ENCODE results near the gene NDUFS1. TPM values are rescaled to one million over a fixed set of nuclear protein-coding genes. Genes with fewer than 3 reads are reported as not detected.
"Not testable (repeated sequence)": the region's sequence is repeated elsewhere in the genome, so short reads cannot be mapped to it uniquely, and the experiment has no call there.

Gene NDUFS1
- total RNA-seq: 10 to 100 TPM; 62.6 to 93.6 (median 66.5) TPM
- 10 to 100 TPM in 2 of 3 donors, 1 to 10 TPM in 1; 9.0 to 15.0 (median 13.4) TPM for polyA plus RNA-seq
- long read RNA-seq, donor 1, full-length matches to known transcripts: 2 of 18 reads
- long read RNA-seq, donor 1, partial matches to known transcripts: 16 of 18 reads
- long read RNA-seq, donor 1, other reads (novel, unspliced or antisense): 0 of 18 reads
- long read RNA-seq, donor 2, full-length matches to known transcripts: 5 of 1,217 reads
- long read RNA-seq, donor 2, partial matches to known transcripts: 1,147 of 1,217 reads
- long read RNA-seq, donor 2, other reads (novel, unspliced or antisense): 65 of 1,217 reads

GRCh38 chr2:206159346-206160124 is at the start of gene NDUFS1, which contains the start of gene EEF1B2:
NDUFS1 (minus strand) TSS chr2:206159444; CDS start chr2:206153678, 5,766 bp downstream.
EEF1B2 (plus strand) TSS chr2:206159895; CDS start chr2:206159980, 85 bp downstream.
- peak; percentile 100 for DNase-seq
- WGBS, 5 donors: 0 to 1% (median 0%) methylated on average over 48 to 64 of the region's 64 CpGs
- H3K4me3 ChIP-seq: peak within 1 kb of the TSS; percentile 53 to 98 (median 88)
- H3K27ac ChIP-seq: peak within 1 kb of the TSS; percentile 72 to 95 (median 94)
- H3K4me1 ChIP-seq: peaks cover 31 to 88% (median 66%) of the 10 kb centered on the region in 6 donors
- TF ChIP-seq POLR2A (IDR thresholded peaks at IDR 0.05): peak in 1 of 3 donors; percentile 8
- TF ChIP-seq POLR2AphosphoS5 (IDR thresholded peaks at IDR 0.05): peak; percentile 85 to 94 (median 91)
- TF ChIP-seq, protein P1, sequence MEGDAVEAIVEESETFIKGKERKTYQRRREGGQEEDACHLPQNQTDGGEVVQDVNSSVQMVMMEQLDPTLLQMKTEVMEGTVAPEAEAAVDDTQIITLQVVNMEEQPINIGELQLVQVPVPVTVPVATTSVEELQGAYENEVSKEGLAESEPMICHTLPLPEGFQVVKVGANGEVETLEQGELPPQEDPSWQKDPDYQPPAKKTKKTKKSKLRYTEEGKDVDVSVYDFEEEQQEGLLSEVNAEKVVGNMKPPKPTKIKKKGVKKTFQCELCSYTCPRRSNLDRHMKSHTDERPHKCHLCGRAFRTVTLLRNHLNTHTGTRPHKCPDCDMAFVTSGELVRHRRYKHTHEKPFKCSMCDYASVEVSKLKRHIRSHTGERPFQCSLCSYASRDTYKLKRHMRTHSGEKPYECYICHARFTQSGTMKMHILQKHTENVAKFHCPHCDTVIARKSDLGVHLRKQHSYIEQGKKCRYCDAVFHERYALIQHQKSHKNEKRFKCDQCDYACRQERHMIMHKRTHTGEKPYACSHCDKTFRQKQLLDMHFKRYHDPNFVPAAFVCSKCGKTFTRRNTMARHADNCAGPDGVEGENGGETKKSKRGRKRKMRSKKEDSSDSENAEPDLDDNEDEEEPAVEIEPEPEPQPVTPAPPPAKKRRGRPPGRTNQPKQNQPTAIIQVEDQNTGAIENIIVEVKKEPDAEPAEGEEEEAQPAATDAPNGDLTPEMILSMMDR (IDR thresholded peaks at IDR 0.05 in 8 of 11, conservative IDR thresholded peaks at IDR 0.05 in 3 of 11): peak in 4 of 11 experiments; percentile 3 to 43 (median 17)
- intact Hi-C loops (cut with DNase I; ENCODE audit: low total_unique reads): loop anchor here (10.0 kb wide), 2 partner anchors 75 to 105 kb away; partner anchors contain the start of gene INO80D
- H3K27me3 ChIP-seq (replicated peaks in 1 of 7): no peaks in the 10 kb centered on the region
- H3K9me3 ChIP-seq: no peaks in the 10 kb centered on the region
- H3K36me3 ChIP-seq: peaks cover 0 to 57% (median 28%) of the 10 kb centered on the region in 6 donors

GRCh38 chr2:206208900-206209299 is 49.7 kb upstream of the NDUFS1 start:
- no peak for DNase-seq
- Histone ChIP-seq H3K36me3 (no peaks in the 10 kb centered on the region), H3K27ac (no peak overlapping the region), H3K27me3 (replicated peaks in 1 of 7) (no peaks in the 10 kb centered on the region), H3K4me1 (no peaks in the 10 kb centered on the region), H3K4me3 (no peak overlapping the region), H3K9me3 (no peaks in the 10 kb centered on the region)
- 91 to 96% (median 94%) methylated on average over 7 of the region's 7 CpGs for WGBS, 5 donors
- TF ChIP-seq, protein P1 (IDR thresholded peaks at IDR 0.05 in 8 of 11, conservative IDR thresholded peaks at IDR 0.05 in 3 of 11): no peak
- no peak for TF ChIP-seq POLR2AphosphoS5 (IDR thresholded peaks at IDR 0.05)
- no peak for TF ChIP-seq POLR2A (IDR thresholded peaks at IDR 0.05)
- intact Hi-C loops (cut with DNase I; ENCODE audit: low total_unique reads): no loop called here

GRCh38 chr2:206207316-206207715 is 48.1 kb upstream of the NDUFS1 start:
- intact Hi-C loops (cut with DNase I; ENCODE audit: low total_unique reads); H3K27ac ChIP-seq; DNase-seq; H3K36me3 ChIP-seq; H3K27me3 ChIP-seq (replicated peaks in 1 of 7); H3K9me3 ChIP-seq; H3K4me3 ChIP-seq; H3K4me1 ChIP-seq: not testable (repeated sequence)
- WGBS, 5 donors: 83 to 96% (median 95%) methylated on average over 2 of the region's 2 CpGs

DNA sequence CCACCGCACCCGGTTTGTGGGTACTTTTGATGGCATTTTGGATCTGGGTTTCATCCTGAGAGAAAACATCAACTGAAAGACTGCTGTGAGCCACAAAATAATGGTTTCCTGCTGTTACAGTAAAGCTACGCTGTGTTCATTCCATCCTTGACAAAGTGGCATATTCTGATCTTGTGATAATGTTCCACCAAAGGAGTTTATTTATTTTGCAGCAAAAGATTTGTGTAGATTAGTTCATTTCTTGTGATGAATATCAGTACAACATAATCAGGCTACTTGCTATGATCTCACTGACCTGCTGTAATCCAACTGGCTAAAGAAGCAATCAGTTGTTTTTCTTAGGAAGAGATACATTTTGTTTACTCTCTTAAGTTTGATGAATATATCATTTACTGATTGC is 45.5 kb upstream of the NDUFS1 start:
- 57 to 84% (median 60%) methylated on average over 3 of the region's 3 CpGs for WGBS, 5 donors
- no peaks in the 10 kb centered on the region for H3K9me3 ChIP-seq
- no peak overlapping the region for H3K27ac ChIP-seq
- no peak overlapping the region for H3K4me3 ChIP-seq
- H3K27me3 ChIP-seq (replicated peaks in 1 of 7): peaks cover 0 to 4% (median 0%) of the 10 kb centered on the region in 7 donors
- DNase-seq: no peak
- intact Hi-C loops (cut with DNase I; ENCODE audit: low total_unique reads): no loop called here
- TF ChIP-seq POLR2AphosphoS5 (IDR thresholded peaks at IDR 0.05) (no peak), POLR2A (IDR thresholded peaks at IDR 0.05) (no peak)
- TF ChIP-seq, protein P1 (IDR thresholded peaks at IDR 0.05 in 8 of 11, conservative IDR thresholded peaks at IDR 0.05 in 3 of 11): no peak
- no peaks in the 10 kb centered on the region for H3K36me3 ChIP-seq
- no peaks in the 10 kb centered on the region for H3K4me1 ChIP-seq
